Skeletal muscle tissue (tissue), 4 donors: ENCODE data around the gene SCN10A. TPM values are rescaled to one million over a fixed set of nuclear protein-coding genes. Genes with fewer than 3 reads are reported as not detected.

ENCODE experiments used
- H3K27ac ChIP-seq: one replicate; pipeline ENCODE4 v1.7.0; 2013; ENCODE audit warnings: mild to moderate bottlenecking, low read depth, low read length, inconsistent platforms
- H3K27me3 ChIP-seq, 3 donors: one replicate each; pipeline ENCODE4 v1.7.0; 2013; ENCODE audit warnings: low read length in 3 of 3; ENCODE audit not compliant: control insufficient read depth in 3 of 3, insufficient read depth in 3 of 3
- H3K36me3 ChIP-seq, 3 donors: one replicate each; pipeline ENCODE4 v1.7.0; 2013; ENCODE audit warnings: low read length in 3 of 3; ENCODE audit not compliant: control insufficient read depth in 3 of 3, insufficient read depth in 3 of 3
- H3K4me1 ChIP-seq, 3 donors: one replicate each; pipeline ENCODE4 v1.7.0; 2013; ENCODE audit warnings: low read length in 3 of 3, mild to moderate bottlenecking in 3 of 3; ENCODE audit not compliant: control insufficient read depth in 3 of 3, insufficient read depth in 3 of 3
- H3K4me3 ChIP-seq, 3 donors: one replicate each; pipeline ENCODE4 v1.7.0; 2013; ENCODE audit warnings: low read length in 3 of 3
- H3K9ac ChIP-seq, 3 donors: one replicate each; pipeline ENCODE4 v1.7.0; 2013; ENCODE audit warnings: low read length in 3 of 3, mild to moderate bottlenecking in 3 of 3, moderate library complexity in 2 of 3, low read depth in 1 of 3
- H3K9me3 ChIP-seq, 3 donors: one replicate each; pipeline ENCODE4 v1.7.0; 2013; ENCODE audit warnings: low read length in 3 of 3; ENCODE audit not compliant: control insufficient read depth in 3 of 3
- total RNA-seq: library from RNA; depleted of rRNA; stranded (reverse); fragments of >200 nt; gene quantifications from one replicate; pipeline ENCODE4 v1.2.3, GENCODE V29; 2014
- donor health status: Osteomylitis.

SCN10A gene
- total RNA-seq, 1 donor from 2014 or later = not detected

DNA sequence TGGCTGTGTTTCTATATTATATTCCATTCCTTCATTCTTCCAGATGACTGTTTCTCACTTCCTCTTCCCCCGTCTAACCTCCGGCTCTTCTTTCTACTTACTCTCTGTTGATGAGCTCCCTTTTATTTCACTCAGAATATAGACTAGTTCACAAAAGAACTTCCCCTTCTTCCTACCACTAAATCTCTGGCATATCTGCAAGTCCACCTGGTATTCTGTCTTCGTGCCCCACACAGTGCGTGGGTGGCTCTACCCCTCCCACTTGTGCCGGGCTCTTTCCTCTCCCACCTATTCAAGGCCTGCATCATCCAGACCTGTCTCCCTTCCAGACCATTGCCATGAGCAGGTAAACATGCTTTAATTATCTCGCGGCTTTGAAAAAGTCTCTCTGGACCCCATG, 73.0 kb downstream of the SCN10A start:
- Histone ChIP-seq H3K4me1 (no peaks in the 10 kb centered on the region), H3K27ac (no peak overlapping the region), H3K27me3 (peaks cover 0 to 8% (median 0%) of the 10 kb centered on the region in 3 donors), H3K4me3 (no peak overlapping the region), H3K9me3 (no peaks in the 10 kb centered on the region), H3K36me3 (no peaks in the 10 kb centered on the region), H3K9ac (no peak overlapping the region)

DNA sequence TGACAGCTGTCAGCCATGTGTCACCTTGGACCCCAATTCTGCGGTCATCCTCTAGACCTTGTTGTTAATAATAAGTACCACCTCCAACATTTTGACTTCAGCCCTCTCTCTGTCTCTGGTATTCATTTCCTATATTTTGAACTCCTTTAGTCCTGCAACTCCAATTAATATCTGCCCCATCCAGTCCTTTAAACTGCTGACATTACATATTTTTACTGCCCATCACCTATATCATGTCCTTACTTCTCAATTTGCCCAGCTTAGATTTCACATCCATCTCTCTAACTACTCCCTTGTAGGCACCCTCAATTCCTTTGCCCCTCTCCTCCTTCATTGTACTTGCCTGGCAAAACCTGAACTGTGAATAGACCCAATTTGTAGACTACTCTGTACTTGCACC, 73.5 kb downstream of the SCN10A start:
- Histone ChIP-seq H3K36me3 (no peaks in the 10 kb centered on the region), H3K9me3 (no peaks in the 10 kb centered on the region), H3K4me3 (no peak overlapping the region), H3K4me1 (no peaks in the 10 kb centered on the region), H3K27me3 (peaks cover 0 to 8% (median 0%) of the 10 kb centered on the region in 3 donors), H3K27ac (no peak overlapping the region), H3K9ac (no peak overlapping the region)

GRCh38 chr3:38740537-38740936, 75.5 kb downstream of the SCN10A start:
- Histone ChIP-seq H3K27ac (no peak overlapping the region), H3K27me3 (peaks cover 0 to 8% (median 0%) of the 10 kb centered on the region in 3 donors), H3K9ac (no peak overlapping the region), H3K4me1 (no peaks in the 10 kb centered on the region), H3K36me3 (no peaks in the 10 kb centered on the region), H3K4me3 (no peak overlapping the region), H3K9me3 (no peaks in the 10 kb centered on the region)

DNA sequence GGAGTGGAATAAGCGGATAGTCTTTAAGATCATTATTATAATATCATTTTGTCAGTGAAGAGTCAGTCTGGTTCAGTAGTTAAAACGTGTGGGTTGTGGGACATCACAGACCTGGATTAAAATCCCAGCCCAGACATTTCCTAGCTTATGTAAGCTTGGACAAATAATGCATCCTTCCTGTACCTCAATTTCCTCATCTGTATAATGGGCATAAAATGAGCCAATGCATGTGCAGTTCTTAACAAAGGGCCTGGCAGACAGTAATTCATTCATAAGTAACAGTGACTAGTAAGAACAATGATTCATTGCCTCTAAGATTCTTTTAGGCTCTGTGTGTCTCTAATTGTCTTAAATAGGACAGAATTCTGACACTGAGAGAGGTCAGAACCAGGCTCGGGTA, 76.1 kb downstream of the SCN10A start:
- no peaks in the 10 kb centered on the region for H3K9me3 ChIP-seq
- no peak overlapping the region for H3K27ac ChIP-seq
- peaks cover 0 to 8% (median 0%) of the 10 kb centered on the region in 3 donors for H3K27me3 ChIP-seq
- H3K9ac ChIP-seq = no peak overlapping the region
- H3K4me1 ChIP-seq = no peaks in the 10 kb centered on the region
- no peaks in the 10 kb centered on the region for H3K36me3 ChIP-seq
- no peak overlapping the region for H3K4me3 ChIP-seq

DNA sequence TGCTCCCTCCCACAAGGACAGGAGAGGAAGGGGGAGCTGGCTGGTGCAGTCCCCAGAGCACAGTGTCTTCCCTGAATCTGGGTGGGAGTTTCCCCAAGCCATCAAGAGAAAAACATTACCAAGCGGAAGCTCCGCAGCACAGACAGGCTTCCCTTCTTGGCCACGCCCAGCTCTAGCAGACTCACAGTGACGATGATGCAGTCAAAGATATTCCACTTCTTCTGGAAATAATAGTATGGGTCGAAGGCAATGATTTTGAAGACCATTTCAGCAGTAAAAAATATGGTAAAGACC, 76.7 kb downstream of the SCN10A start:
- no peak overlapping the region for H3K27ac ChIP-seq
- peaks cover 0 to 8% (median 0%) of the 10 kb centered on the region in 3 donors for H3K27me3 ChIP-seq
- no peaks in the 10 kb centered on the region for H3K9me3 ChIP-seq
- H3K4me1 ChIP-seq = no peaks in the 10 kb centered on the region
- no peak overlapping the region for H3K9ac ChIP-seq
- H3K36me3 ChIP-seq = no peaks in the 10 kb centered on the region
- no peak overlapping the region for H3K4me3 ChIP-seq

DNA sequence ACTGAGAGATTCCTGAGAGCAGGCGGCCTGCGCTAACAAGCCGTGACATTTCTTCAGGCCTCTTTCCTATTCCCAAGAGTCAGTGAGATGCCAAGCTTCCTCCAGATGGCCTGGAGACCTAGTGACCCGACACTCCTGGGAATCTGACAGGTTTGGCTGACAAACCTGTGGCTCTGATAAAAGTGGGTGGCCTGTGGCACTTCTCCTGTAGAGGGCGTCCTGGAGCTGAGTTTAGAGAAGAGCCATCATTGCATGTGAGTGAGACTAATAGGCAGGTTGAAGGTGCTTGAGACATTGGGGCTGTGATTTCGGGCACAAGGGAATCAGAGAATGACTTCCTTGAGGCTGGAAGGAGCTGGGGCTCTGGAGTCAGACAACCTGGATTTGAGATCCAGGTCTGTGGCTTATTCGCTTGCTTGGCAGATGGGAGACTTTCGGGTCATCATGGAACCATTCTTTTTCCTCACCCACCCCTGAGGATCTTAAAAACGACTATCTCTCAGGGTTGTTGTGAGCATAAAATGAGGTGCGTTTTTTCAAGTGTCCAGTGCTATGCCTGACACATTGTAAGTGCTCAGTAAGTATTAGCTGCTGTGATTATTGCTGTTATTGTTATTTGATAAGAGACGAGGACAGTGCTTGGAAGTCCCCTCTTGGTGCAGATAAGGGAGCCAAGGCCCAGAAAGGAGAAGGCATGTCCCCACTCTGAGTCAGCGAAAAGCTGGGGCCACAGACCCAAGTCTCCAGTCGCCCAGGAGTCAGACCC, 77.2 kb downstream of the SCN10A start:
- H3K27me3 ChIP-seq = peaks cover 0 to 8% (median 0%) of the 10 kb centered on the region in 3 donors
- H3K36me3 ChIP-seq = no peaks in the 10 kb centered on the region
- H3K27ac ChIP-seq = no peak overlapping the region
- no peak overlapping the region for H3K9ac ChIP-seq
- H3K4me1 ChIP-seq = no peaks in the 10 kb centered on the region
- no peaks in the 10 kb centered on the region for H3K9me3 ChIP-seq
- no peak overlapping the region for H3K4me3 ChIP-seq

DNA sequence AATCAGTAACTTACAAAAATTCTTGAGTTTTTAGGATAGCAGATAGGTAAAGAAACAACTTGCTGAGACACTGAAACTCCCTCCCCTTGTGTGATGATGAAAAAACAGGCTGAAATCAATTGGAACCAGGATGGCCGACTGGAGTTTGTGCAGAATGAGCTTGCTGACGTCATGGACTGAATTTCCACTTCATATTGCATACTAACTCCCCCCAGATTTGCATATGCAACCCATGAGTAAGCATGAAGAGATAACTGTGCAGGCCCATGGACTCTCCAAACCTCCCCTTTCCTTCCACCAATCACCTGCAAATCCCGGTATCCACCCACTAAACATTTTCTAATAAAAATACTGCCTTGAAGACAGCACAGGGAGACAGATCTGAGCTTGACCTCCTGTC, 84.5 kb downstream of the SCN10A start:
- Histone ChIP-seq H3K9ac (no peak overlapping the region), H3K4me1 (no peaks in the 10 kb centered on the region)

GRCh38 chr3:38730281-38730680, 85.7 kb downstream of the SCN10A start:
- Histone ChIP-seq H3K36me3 (no peaks in the 10 kb centered on the region), H3K27ac (no peak overlapping the region), H3K9ac (no peak overlapping the region), H3K4me1 (no peaks in the 10 kb centered on the region), H3K9me3 (no peaks in the 10 kb centered on the region), H3K4me3 (no peak overlapping the region), H3K27me3 (no peaks in the 10 kb centered on the region)

More for the DNA sequence above, 84.5 kb downstream of the SCN10A start:
- no peaks in the 10 kb centered on the region for H3K9me3 ChIP-seq
- H3K36me3 ChIP-seq = no peaks in the 10 kb centered on the region
- H3K27me3 ChIP-seq = no peaks in the 10 kb centered on the region
- no peak overlapping the region for H3K27ac ChIP-seq
- no peak overlapping the region for H3K4me3 ChIP-seq

DNA sequence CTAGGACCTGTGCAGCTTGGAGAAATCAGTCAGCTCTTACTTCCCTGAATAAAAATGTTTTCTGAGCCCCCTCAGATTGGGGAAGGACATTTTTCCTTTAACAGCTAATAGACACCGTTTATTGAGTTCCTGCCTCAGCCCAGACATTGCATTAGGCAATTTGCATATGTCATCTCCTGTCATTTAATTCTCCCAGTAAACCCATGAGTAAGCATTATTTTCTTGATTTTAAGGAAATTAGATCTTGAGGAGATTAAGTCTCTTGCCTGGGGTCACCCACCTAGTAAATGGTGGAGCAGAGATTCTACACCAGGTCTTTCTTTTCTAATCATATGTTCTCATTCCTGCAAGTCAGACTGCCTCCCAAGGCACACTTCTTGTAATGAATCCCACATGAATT, 88.0 kb downstream of the SCN10A start:
- Histone ChIP-seq H3K27ac (no peak overlapping the region), H3K4me3 (no peak overlapping the region), H3K9ac (no peak overlapping the region), H3K9me3 (no peaks in the 10 kb centered on the region), H3K36me3 (no peaks in the 10 kb centered on the region), H3K4me1 (no peaks in the 10 kb centered on the region), H3K27me3 (peaks cover 0 to 5% (median 0%) of the 10 kb centered on the region in 3 donors)

- Histone ChIP-seq H3K27me3 (peaks cover 0 to 5% (median 0%) of the 10 kb centered on the region in 3 donors), H3K36me3 (no peaks in the 10 kb centered on the region), H3K9me3 (no peaks in the 10 kb centered on the region), H3K4me3 (no peak overlapping the region), H3K4me1 (no peaks in the 10 kb centered on the region), H3K27ac (no peak overlapping the region), H3K9ac (no peak overlapping the region)
Observed at GRCh38 chr3:38726751-38727150, 89.3 kb downstream of the SCN10A start.
